Fibroblast of villous mesenchyme (primary cell): ENCODE data around the gene PIGK. TPM values are rescaled to one million over a fixed set of nuclear protein-coding genes. Genes with fewer than 3 reads are reported as not detected.
A peak's percentile ranks its signal among the peaks of the same experiment; 100 is the strongest.

Source experiments
- DNase-seq: peaks from one replicate; pipeline ENCODE4 v3.0.0-alpha.2; 2010; ENCODE audit warnings: low read depth
- H3K4me3 ChIP-seq: 2 replicates; pipeline ENCODE4 v1.5.1; 2011; ENCODE audit warnings: low read depth, mild to moderate bottlenecking, low read length
- CTCF ChIP-seq: IDR thresholded peaks from 2 replicates; pipeline ENCODE4 v1.5.1; 2012; ENCODE audit warnings: low read depth, mild to moderate bottlenecking, low read length; ENCODE audit not compliant: insufficient read depth
- total RNA-seq: library from RNA; depleted of rRNA; stranded (reverse); fragments of >200 nt; gene quantifications from 2 replicates; pipeline ENCODE4 v1.2.3, GENCODE V29; 2012

PIGK gene
- total RNA-seq, 1 donor = 32.8 TPM

- no peak for DNase-seq
- no peak for TF ChIP-seq CTCF
These were observed 79.8 kb downstream of the PIGK start for GRCh38 chr1:77139389-77139788.

GRCh38 chr1:77134359-77134758, 84.9 kb downstream of the PIGK start:
- no peak for DNase-seq
- no peak overlapping the region for H3K4me3 ChIP-seq
- no peak for TF ChIP-seq CTCF

More at GRCh38 chr1:77139389-77139788, 79.8 kb downstream of the PIGK start:
- H3K4me3 ChIP-seq = no peak overlapping the region

- DNase-seq = no peak
- TF ChIP-seq CTCF = no peak
- H3K4me3 ChIP-seq = no peak overlapping the region
These were observed 85.4 kb downstream of the PIGK start for GRCh38 chr1:77133731-77134358.

GRCh38 chr1:77126307-77126706, 92.9 kb downstream of the PIGK start:
- DNase-seq = peak; percentile 78
- H3K4me3 ChIP-seq = no peak overlapping the region
- TF ChIP-seq CTCF = peak; percentile 70

GRCh38 chr1:77121503-77121902, 97.7 kb downstream of the PIGK start:
- DNase-seq = no peak
- TF ChIP-seq CTCF = no peak
- H3K4me3 ChIP-seq = no peak overlapping the region

- TF ChIP-seq CTCF = no peak
- H3K4me3 ChIP-seq = no peak overlapping the region
- DNase-seq = no peak
These were observed 98.3 kb downstream of the PIGK start for GRCh38 chr1:77120950-77121349.

GRCh38 chr1:77118712-77119111, 100.5 kb downstream of the PIGK start:
- TF ChIP-seq CTCF = no peak
- DNase-seq = no peak

More at GRCh38 chr1:77118712-77119111, 100.5 kb downstream of the PIGK start:
- H3K4me3 ChIP-seq = no peak overlapping the region
